T-helper 1 cell treated with Interleukin-12 subunit alpha and Interleukin-12 subunit beta and Interleukin-4 antibody, amounts not matched to agents 30 μg/mL and 1 μg/mL, for 36 hours (primary cell): ENCODE data around the gene JAKMIP1.
A peak's percentile ranks its signal among the peaks of the same experiment; 100 is the strongest.
"Not testable (repeated sequence)": the region's sequence is repeated elsewhere in the genome, so short reads cannot be mapped to it uniquely, and the experiment has no call there.

Experiments used
- H3K27ac Mint-ChIP-seq: one replicate; pipeline ENCODE4 v1.8.0; 2021; ENCODE audit warnings: mild to moderate bottlenecking, mixed read lengths
- H3K27me3 Mint-ChIP-seq: one replicate; pipeline ENCODE4 v1.8.0; 2021; ENCODE audit warnings: low read depth, mixed read lengths
- H3K36me3 Mint-ChIP-seq: one replicate; pipeline ENCODE4 v1.8.0; 2021; ENCODE audit warnings: low read depth, mixed read lengths
- H3K4me1 Mint-ChIP-seq: one replicate; pipeline ENCODE4 v1.8.0; 2021; ENCODE audit warnings: low read depth, mixed read lengths
- H3K4me3 Mint-ChIP-seq: one replicate; pipeline ENCODE4 v1.8.0; 2021; ENCODE audit warnings: mild to moderate bottlenecking, moderate library complexity, mixed read lengths
- H3K9me3 Mint-ChIP-seq: one replicate; pipeline ENCODE4 v1.8.0; 2021; ENCODE audit warnings: mixed read lengths

Gene JAKMIP1

DNA sequence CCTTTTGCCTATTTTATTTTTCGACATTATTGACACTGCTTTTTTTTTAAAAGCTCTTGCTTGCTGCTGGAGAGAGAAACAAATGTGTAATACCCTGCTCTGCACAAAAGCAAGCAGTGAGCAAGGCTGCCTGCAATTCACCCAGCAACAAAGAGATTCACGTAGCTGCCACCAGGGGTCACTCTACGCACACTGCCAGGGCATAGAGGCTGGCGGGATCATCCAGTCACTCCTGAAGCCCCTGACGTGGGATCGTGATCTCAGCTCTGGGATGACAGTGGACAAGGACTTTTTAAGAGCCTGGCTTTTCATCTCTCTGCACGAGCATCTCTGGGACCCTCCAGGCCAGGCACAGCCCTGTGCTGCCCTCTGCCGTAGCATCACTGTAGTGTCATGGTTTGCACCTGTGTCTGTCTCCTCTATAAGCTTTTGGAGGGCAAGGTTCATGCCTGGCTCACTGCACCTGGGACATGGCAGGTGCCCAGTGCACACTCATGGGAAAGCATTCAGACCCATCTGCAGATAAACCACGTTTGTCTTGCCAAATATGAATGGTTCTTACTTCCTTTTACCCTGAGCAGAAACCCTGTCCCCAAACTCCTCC is 201.9 kb downstream of the JAKMIP1 start:
- Mint-ChIP-seq H3K4me1 (peaks cover 11% of the 10 kb centered on the region), H3K4me3 (peak overlapping the region; percentile 16), H3K27ac (no peak overlapping the region), H3K27me3 (peaks cover 6% of the 10 kb centered on the region), H3K9me3 (no peaks in the 10 kb centered on the region), H3K36me3 (no peaks in the 10 kb centered on the region)

DNA sequence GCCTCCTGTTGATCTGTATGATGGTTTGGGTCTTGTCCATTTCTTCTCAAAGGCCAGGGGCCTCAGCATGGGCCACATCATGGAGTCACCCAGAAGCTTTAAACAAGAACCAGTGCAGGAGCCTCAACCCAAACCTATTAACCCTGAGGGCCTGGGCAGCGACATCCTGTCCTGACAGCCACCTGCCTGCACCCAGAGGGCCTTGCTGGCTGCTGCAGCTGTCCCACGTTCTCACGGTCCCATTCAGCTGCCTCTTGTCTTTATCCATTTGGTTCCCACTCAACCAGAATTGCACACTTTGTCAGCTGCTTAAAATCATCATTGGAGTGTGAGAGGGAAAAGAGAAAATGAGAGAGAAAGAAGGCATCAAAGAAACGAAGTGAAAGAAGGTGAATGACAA is 203.7 kb downstream of the JAKMIP1 start:
- Mint-ChIP-seq H3K27me3 (peaks cover 6% of the 10 kb centered on the region), H3K4me1 (peaks cover 11% of the 10 kb centered on the region), H3K36me3 (no peaks in the 10 kb centered on the region), H3K4me3 (no peak overlapping the region), H3K27ac (peak overlapping the region; percentile 18), H3K9me3 (no peaks in the 10 kb centered on the region)

DNA sequence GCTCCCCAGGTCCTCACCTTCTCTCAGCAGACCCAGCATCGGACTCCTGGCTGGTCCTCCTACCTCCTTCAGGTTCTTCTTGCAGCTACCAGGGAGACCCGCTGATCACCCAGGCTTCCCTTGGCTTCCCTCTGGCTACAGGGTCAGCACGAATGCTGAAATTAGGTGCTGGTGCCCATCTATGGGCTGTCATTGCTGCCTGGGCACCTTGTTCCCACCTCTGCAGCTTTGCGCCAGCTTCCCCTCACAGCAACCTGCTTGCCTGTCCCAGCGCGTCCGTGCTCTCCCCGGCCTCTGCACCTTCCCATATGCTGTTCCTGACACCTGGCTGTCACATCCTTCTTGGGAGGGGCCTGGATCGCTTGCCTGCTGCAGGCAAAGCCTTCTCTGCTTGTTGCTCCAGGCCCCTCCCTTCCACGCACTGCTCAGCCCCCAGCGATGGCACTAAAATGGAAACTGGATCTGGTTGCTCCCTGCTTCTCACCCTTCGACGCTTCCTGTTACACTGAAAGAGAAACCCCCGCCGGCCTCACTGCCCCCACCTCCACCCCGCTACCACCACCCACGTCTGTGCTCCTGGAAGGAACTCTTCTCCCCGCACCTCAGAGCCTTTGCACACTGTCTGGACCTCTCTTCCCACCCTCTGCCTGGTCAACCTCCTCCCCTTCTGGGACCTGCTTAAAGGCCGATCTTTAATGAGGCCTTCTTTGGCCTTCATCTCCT is 204.3 kb downstream of the JAKMIP1 start:
- H3K9me3 Mint-ChIP-seq = no peaks in the 10 kb centered on the region
- H3K4me1 Mint-ChIP-seq = peaks cover 11% of the 10 kb centered on the region
- peak overlapping the region; percentile 23 for H3K27ac Mint-ChIP-seq
- H3K36me3 Mint-ChIP-seq = no peaks in the 10 kb centered on the region
- peaks cover 6% of the 10 kb centered on the region for H3K27me3 Mint-ChIP-seq
- H3K4me3 Mint-ChIP-seq = no peak overlapping the region

DNA sequence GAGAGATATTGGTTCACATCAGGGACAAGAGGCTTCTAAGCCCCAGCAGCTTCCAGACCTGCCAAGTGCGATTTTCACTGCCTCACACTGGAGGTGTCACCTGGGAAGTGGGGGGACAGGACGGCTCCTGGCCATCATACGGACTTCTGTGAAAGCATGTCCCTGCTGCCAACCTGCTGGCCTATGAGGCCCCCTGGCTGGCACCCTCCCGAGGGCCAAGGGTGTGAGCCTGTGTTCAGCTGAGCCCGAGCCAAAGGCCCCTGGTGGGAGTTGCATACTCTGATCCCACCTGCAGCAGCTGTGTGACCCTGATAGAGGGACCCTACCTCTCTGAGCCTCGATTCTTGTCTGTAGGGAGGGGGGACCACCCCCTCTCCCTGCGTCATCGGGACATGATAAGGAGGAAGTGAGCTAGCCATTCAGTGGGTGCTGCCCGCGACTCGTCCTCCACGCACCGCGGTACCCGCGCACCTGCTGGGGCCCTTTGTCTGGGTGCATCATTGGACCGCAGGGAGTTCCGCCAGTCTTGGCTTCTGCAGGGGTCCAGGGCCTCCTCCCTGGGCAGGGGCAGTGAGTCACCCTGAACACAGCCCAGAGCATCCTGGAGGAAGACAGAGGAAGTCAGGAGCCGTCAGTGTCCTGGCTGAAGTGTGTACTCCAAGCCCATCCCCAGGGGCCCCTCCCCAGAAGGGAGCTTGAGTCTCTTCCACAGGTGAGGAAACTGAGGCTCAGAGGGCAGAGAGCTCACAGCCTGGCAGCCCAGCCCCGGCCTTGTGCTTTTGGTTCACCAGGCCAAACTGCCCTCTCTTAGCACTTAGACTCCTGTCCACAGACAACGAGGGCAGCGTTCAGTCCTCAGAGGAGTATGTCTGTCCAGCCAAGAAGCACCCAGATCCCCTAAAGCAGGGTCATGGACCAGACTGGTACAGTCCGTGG is 206.2 kb downstream of the JAKMIP1 start:
- H3K27ac Mint-ChIP-seq = no peak overlapping the region
- H3K36me3 Mint-ChIP-seq = no peaks in the 10 kb centered on the region
- peaks cover 11% of the 10 kb centered on the region for H3K4me1 Mint-ChIP-seq
- no peak overlapping the region for H3K4me3 Mint-ChIP-seq
- H3K27me3 Mint-ChIP-seq = peaks cover 6% of the 10 kb centered on the region
- no peaks in the 10 kb centered on the region for H3K9me3 Mint-ChIP-seq

DNA sequence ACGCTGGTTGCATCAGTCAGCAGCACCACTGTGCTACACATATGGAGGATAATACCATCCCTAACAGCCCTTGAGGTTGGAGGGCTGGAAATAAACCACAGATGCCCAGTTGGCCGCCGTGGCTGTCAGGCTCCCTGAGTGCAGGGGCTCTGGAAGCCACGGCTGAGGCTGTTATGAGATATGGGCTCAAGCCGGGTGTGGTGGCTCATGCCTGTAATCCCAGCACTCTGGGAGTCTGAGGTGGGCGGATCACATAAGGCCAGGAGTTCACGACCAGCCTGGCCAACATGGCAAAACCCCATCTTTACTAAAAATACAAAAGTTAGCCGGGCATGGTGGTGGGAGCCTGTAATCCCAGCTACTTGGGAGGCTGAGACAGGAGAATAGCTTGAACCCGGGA is 207.0 kb downstream of the JAKMIP1 start:
- H3K27ac Mint-ChIP-seq, H3K36me3 Mint-ChIP-seq, H3K4me1 Mint-ChIP-seq, H3K4me3 Mint-ChIP-seq, H3K27me3 Mint-ChIP-seq, H3K9me3 Mint-ChIP-seq: not testable (repeated sequence)

DNA sequence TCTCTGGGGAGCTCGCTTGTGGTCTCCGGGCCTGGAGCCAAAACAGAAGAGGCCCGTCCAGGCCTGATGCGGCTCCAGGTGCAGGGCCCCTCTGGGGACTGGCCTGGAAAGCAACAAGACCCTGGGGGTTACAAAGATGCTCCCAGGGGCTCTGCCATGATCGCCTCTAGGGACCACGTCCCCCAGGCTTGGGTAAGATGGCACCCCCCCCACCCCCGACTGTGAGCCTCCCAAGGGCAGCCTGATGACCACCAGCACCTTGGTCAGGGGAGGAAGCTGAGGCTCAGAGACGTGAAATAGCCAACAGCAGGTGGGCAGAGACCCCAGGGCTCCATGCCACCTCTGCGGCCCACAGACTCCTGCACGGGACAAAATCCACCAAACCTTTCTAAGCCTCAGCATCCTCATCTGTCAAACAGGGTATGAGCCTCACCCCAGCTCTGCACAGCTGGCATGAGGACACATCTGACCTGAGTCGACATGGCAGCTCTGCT is 207.5 kb downstream of the JAKMIP1 start:
- Mint-ChIP-seq H3K27me3 (peaks cover 3% of the 10 kb centered on the region), H3K36me3 (no peaks in the 10 kb centered on the region), H3K4me1 (peaks cover 8% of the 10 kb centered on the region), H3K4me3 (no peak overlapping the region), H3K9me3 (no peaks in the 10 kb centered on the region), H3K27ac (no peak overlapping the region)

DNA sequence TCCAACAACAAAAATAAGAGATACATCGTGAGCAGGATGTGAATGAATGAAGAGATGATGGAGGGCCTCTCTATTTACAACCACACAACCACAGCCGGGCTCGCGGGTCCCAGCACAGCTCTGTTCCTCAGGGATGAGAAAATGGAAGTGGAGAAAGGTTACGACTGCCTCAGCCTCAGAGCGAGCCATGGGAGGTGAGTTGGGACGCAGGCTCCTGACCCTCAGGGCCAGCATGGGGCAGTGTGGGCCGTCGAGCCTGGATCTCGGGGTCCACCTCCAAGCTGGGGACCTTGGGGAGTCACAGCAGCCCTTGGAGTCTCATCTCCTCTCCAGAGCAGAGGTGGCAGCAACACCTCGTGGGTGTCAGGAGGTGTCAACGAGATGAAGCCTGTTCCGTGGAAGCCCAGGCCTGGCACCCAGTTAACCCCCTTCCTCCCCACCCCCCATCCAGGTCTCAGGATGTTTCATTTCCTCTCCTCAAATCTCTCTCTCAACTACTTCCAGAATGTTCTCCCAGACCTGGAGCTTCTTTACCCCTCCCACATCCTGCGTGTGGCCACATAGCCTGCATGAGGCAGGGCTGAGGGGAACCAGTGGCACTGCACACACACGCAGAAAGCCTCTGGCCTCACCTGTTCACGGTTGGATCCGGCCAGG is 208.1 kb downstream of the JAKMIP1 start:
- Mint-ChIP-seq H3K4me3 (no peak overlapping the region), H3K4me1 (peaks cover 8% of the 10 kb centered on the region), H3K9me3 (no peaks in the 10 kb centered on the region), H3K27me3 (peaks cover 3% of the 10 kb centered on the region), H3K36me3 (no peaks in the 10 kb centered on the region), H3K27ac (no peak overlapping the region)

DNA sequence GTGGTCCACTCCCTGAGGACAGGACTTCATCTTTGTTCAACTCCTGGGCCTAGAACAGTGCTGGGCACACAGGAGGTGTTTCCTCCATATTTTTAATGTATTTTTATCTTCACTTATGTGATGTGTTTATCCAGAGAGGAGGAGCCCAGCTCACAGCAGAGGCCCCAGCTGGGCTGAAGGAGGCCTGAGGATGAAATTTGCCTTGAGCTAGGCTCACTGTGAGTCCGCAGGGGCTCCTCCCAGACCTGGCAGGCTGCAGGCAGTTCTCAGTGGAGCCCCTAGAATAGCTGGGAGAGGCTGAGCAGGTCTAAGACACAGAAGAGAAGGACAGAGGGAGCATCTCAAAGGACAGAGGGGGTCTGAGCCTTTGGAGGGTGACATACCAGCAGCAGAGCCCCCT is 208.9 kb downstream of the JAKMIP1 start:
- no peaks in the 10 kb centered on the region for H3K27me3 Mint-ChIP-seq
- no peaks in the 10 kb centered on the region for H3K36me3 Mint-ChIP-seq
- peaks cover 5% of the 10 kb centered on the region for H3K4me1 Mint-ChIP-seq
- no peak overlapping the region for H3K4me3 Mint-ChIP-seq
- H3K9me3 Mint-ChIP-seq = no peaks in the 10 kb centered on the region
- H3K27ac Mint-ChIP-seq = no peak overlapping the region

DNA sequence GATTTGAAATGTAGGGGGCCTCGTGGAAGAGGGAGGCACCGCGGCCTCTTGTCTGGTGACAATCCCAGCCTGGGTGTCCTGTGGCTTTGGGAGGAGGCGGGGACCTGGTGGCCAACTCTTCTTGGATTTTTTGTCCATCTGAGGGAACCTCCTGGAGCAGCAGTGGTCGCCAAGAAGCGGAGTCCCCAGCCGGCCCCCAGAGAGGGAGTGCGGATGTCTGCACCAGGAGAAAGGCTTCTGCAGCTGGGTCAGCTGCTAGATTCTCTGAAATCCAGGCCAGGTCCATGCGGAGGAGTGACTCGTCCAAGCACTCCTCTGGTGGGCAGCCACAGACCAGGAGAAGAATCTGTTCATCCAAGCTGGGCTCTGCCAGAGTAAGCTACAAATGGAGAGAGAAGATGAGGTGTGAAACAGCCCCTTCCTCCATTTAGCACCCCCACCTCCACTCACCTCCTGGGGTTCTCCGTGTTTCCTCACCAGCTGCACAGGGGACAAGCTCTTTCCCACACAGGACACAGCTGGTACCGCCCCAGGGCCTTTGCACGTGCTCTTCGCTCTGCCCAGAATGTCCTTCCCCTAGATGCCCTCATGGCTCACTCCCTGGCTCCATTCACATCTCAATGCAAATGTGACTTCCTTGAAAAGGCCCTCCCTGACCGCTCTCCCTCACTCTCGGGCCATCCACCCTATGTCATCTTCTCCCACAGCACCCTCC is 209.7 kb downstream of the JAKMIP1 start:
- Mint-ChIP-seq H3K27ac (no peak overlapping the region), H3K27me3 (no peaks in the 10 kb centered on the region), H3K9me3 (no peaks in the 10 kb centered on the region), H3K36me3 (no peaks in the 10 kb centered on the region), H3K4me3 (no peak overlapping the region), H3K4me1 (no peaks in the 10 kb centered on the region)

DNA sequence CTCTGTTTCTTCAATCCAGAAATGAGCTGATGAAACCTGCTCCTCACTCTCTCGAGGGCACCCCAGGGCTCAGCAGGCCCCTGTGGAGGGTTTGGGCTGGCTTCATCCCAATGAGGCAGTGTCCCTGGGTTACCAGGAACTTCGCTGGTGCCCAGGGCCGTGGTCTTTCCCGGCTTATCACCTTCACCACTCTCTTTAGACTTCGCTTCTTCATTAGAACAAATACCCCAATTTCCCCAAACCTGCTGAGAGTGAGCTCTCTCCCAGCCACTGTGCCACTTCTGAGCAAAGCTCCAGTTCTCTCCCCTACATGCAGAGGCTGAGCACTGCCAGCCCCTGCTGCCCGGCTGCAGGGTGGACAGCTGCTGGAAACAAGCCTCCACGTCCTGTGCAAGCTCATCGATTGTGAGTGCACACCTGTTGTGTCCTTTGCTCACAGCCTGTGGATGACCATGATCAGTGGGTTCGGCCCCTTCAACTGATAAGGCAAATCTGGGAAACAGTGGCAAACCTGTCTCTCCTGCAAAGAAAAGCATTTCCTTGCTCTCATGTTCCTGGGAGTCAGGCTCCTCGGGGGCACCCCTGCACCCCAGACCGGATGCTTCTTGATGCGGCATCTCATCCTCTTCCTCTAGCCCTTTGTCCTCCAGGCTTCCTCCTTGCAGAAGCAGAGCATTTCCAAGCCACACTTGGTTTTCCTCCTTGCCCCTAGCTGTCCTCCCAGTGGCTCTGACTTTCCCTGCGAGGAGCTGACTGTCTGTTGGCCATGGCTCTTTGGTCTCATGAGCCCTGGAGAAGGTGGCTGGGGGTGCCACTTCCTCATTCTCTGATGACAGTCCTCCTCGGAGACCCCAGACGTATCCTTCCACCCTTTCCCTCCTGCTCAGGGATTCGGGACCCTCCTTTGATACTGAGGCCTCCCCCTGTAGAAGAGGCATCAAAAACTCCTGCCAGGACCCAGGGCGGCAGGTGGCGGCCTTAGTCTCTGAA is 210.8 kb downstream of the JAKMIP1 start:
- Mint-ChIP-seq H3K9me3 (peaks cover 6% of the 10 kb centered on the region), H3K36me3 (no peaks in the 10 kb centered on the region), H3K4me1 (no peaks in the 10 kb centered on the region), H3K4me3 (no peak overlapping the region), H3K27me3 (no peaks in the 10 kb centered on the region), H3K27ac (no peak overlapping the region)

DNA sequence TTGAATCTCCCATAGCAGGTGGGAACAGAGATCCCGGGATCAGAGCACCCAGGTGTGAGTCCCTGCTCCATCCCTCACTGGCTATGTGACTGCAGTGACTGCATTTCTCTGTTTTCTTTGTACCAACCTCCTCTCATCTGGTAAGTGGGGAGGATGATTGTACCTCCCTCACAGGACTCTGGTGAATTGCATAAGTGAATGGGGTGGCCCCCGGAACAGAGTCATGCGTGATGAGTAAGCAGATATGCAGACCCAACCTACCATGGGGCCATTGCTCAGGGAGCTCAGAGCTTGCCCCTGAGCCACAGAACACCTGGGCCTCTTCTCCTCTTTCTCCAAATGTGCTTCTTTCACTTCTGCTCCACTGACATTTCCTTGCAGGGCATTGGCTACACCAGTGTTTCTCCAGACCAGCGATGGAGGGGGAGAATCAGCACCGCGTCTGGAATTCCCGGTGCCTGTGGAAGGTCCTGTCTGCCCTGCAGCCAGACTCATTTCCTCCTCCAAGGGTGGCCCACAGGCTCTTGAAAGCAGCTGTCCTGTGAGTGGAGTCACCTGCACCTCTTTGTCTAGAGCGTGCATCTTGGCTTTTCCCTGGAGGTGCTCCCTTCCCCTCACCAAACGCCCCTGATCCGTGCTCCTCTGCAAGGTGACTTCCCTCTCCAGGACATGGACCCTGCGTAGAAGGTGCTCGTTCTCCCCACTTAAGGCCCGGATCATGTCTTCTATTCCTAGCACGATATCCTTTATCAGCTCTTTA is 212.1 kb downstream of the JAKMIP1 start:
- Mint-ChIP-seq H3K27me3 (no peaks in the 10 kb centered on the region), H3K4me3 (no peak overlapping the region), H3K4me1 (no peaks in the 10 kb centered on the region), H3K36me3 (no peaks in the 10 kb centered on the region), H3K9me3 (peaks cover 14% of the 10 kb centered on the region), H3K27ac (no peak overlapping the region)

DNA sequence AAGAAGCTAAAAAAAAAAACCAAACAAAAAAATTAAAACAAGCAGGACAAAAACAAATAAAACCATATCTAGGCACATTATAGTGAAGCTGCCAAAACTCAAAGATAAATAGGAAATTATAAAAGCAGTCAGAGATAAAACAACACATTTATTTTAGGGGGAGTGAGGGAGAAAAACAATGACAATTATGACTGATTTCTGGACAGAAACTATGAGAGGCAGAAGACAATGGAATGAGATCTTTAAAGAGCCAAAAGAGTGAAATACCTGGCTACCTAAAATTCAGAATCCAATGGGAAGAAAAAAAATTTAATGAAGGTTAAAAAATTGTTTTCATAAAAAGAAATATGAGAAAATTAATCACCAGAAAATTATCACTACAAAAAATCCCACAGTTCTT is 215.5 kb downstream of the JAKMIP1 start:
- Mint-ChIP-seq H3K9me3 (peaks cover 14% of the 10 kb centered on the region), H3K36me3 (no peaks in the 10 kb centered on the region)

More for the DNA sequence above, 215.5 kb downstream of the JAKMIP1 start:
- no peaks in the 10 kb centered on the region for H3K4me1 Mint-ChIP-seq
- no peak overlapping the region for H3K4me3 Mint-ChIP-seq
- H3K27me3 Mint-ChIP-seq = peaks cover 5% of the 10 kb centered on the region
- H3K27ac Mint-ChIP-seq = no peak overlapping the region
